ENCODE data around the gene BSDC1.

DNA sequence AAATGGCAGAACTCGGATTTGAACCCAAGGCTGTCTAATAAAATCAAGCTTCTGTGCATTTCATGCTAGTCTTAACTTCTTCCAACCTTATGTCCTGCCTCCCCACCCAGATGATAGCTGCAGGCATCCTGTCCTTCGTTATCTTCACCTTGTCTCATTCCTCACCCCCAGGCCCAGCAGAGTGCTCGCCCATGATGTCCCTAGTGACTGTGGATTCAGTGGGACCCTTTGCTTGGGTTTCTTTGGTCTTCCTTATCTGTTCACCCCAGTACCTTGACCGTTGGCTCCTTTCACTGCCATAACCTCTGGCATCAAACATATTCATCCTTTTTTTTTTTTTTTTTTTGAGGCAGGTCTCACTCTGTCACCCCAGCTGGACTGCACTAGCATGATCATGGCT lies 5.6 kb upstream of the BSDC1 start:
- no peak for TF ChIP-seq POLR2A (IDR thresholded peaks at IDR 0.05)
- TF ChIP-seq, protein P1, sequence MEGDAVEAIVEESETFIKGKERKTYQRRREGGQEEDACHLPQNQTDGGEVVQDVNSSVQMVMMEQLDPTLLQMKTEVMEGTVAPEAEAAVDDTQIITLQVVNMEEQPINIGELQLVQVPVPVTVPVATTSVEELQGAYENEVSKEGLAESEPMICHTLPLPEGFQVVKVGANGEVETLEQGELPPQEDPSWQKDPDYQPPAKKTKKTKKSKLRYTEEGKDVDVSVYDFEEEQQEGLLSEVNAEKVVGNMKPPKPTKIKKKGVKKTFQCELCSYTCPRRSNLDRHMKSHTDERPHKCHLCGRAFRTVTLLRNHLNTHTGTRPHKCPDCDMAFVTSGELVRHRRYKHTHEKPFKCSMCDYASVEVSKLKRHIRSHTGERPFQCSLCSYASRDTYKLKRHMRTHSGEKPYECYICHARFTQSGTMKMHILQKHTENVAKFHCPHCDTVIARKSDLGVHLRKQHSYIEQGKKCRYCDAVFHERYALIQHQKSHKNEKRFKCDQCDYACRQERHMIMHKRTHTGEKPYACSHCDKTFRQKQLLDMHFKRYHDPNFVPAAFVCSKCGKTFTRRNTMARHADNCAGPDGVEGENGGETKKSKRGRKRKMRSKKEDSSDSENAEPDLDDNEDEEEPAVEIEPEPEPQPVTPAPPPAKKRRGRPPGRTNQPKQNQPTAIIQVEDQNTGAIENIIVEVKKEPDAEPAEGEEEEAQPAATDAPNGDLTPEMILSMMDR (IDR thresholded peaks at IDR 0.05): no peak
